A549 (cell line): ENCODE data around the gene OBSCN. TPM values are rescaled to one million over a fixed set of nuclear protein-coding genes. Genes with fewer than 3 reads are reported as not detected.
"Not testable (repeated sequence)": the region's sequence is repeated elsewhere in the genome, so short reads cannot be mapped to it uniquely, and the experiment has no call there.

Source experiments
- ATAC-seq, 2 experiments: fragments of 200-7000 bp in 1 of 2; fragments of >200 bp in 1 of 2; cut with Nextera tagmentation in 1 of 2; cut with Tn5 transposase in 1 of 2; 3 replicates each; pipeline versions ENCODE4 v1.8.0 to v1.9.1; 2018 to 2020; ENCODE audit warnings: mild to moderate bottlenecking in 1 of 2, moderate library complexity in 1 of 2
- CTCF ChIA-PET: fragments of 300-600 bp; sonication (Branson Sonifier 250); formaldehyde crosslinking; extraction: SDS; loops from one replicate; lab custom pipeline; 2021; ENCODE audit warnings: antibody characterized with exemption, inconsistent platforms; lab: Yijun Ruan, JAX
- POLR2A ChIA-PET: fragments of 350-600 bp; formaldehyde crosslinking; extraction: SDS; loops from one replicate; lab custom pipeline; 2021; ENCODE audit warnings: antibody characterized with exemption, inconsistent platforms; lab: Yijun Ruan, JAX
- DNase-seq, 2 experiments: peaks; one replicate each; pipeline versions ENCODE4 v3.0.0 to v3.0.0-alpha.2; 2011 to 2016; ENCODE audit warnings: low read depth in 1 of 2, low spot score in 1 of 2
- FAIRE-seq: peaks from 2 replicates; lab custom pipeline; 2011; peaks lifted over from hg19 to GRCh38; lab: Jason Lieb, UNC
- H3K27ac ChIP-seq, 2 experiments: fragments of >200 bp; sonication (Bioruptor Twin); formaldehyde crosslinking; 3 replicates each; pipeline ENCODE4 v1.5.1; 2016 to 2017
- H3K4me1 ChIP-seq: fragments of >200 bp; sonication (Bioruptor Twin); formaldehyde crosslinking; 3 replicates; pipeline ENCODE4 v1.6.1; 2016
- H3K4me2 ChIP-seq: fragments of >200 bp; sonication (Bioruptor Twin); formaldehyde crosslinking; 3 replicates; pipeline ENCODE4 v1.6.1; 2016
- H3K4me3 ChIP-seq: fragments of >200 bp; sonication (Bioruptor Twin); formaldehyde crosslinking; 3 replicates; pipeline ENCODE4 v1.5.1; 2016
- H3K9me3 ChIP-seq: fragments of >200 bp; sonication (Bioruptor Twin); formaldehyde crosslinking; 3 replicates; pipeline ENCODE4 v1.6.1; 2016
- BHLHE40 ChIP-seq: IDR thresholded peaks from 2 replicates; pipeline ENCODE4 v1.6.1; 2012; ENCODE audit warnings: low read depth, low read length, inconsistent platforms
- EHF ChIP-seq: fragments of 250-450 bp; sonication (Bioruptor Pico); IDR thresholded peaks from 2 replicates; pipeline ENCODE4 v1.5.0; 2020; ENCODE audit warnings: mild to moderate bottlenecking
- HEYL ChIP-seq: fragments of 250-450 bp; sonication (Bioruptor Pico); IDR thresholded peaks from 2 replicates; pipeline ENCODE4 v1.8.0; 2021; ENCODE audit warnings: mild to moderate bottlenecking, moderate library complexity
- HMGXB4 ChIP-seq: fragments of 250-450 bp; sonication (Bioruptor Pico); IDR thresholded peaks from 2 replicates; pipeline ENCODE4 v1.5.0; 2021; ENCODE audit warnings: mild to moderate bottlenecking, moderate library complexity, borderline replicate concordance
- JUNB ChIP-seq: fragments of >200 bp; sonication (Bioruptor Twin); formaldehyde crosslinking; IDR thresholded peaks from 2 replicates; pipeline ENCODE4 v1.6.1; 2016
- MAFK ChIP-seq: fragments of 450-650 bp; IDR thresholded peaks from 2 replicates; pipeline ENCODE4 v1.6.1; 2014; ENCODE audit not compliant: partially characterized antibody
- NR3C1 ChIP-seq: fragments of >200 bp; sonication (Bioruptor Twin); formaldehyde crosslinking; IDR thresholded peaks from 3 replicates; pipeline ENCODE4 v1.6.1; 2017
- POLR2A ChIP-seq: IDR thresholded peaks from 2 replicates; pipeline ENCODE4 v1.6.1; 2012; ENCODE audit warnings: mild to moderate bottlenecking, low read length
- POLR2AphosphoS2 ChIP-seq: conservative IDR thresholded peaks from 2 replicates; pipeline ENCODE4 v1.6.1; 2012; ENCODE audit warnings: low read length, improper control_type of control experiment, inconsistent platforms
- REST ChIP-seq: fragments of 200-600 bp; sonication (generic); IDR thresholded peaks from 2 replicates; pipeline ENCODE4 v1.6.1; 2016; ENCODE audit warnings: antibody characterized with exemption, mild to moderate bottlenecking, moderate library complexity
- TFCP2L1 ChIP-seq: fragments of 250-450 bp; sonication (Bioruptor Pico); IDR thresholded peaks from 2 replicates; pipeline ENCODE4 v1.5.0; 2021; ENCODE audit warnings: mild to moderate bottlenecking
- TP53 ChIP-seq: fragments of 250-450 bp; sonication (Bioruptor Pico); IDR thresholded peaks from 2 replicates; pipeline ENCODE4 v1.5.0; 2021; ENCODE audit warnings: mild to moderate bottlenecking, moderate library complexity
- ZSCAN20 ChIP-seq: fragments of 250-450 bp; sonication (Bioruptor Pico); IDR thresholded peaks from 2 replicates; pipeline ENCODE4 v1.8.0; 2022; ENCODE audit warnings: mild to moderate bottlenecking, moderate library complexity
- WGBS: methylation state at CpG from one replicate; pipeline ENCODE4 v1.1.6; 2017; ENCODE audit errors: missing lambda C conversion rate; 5-methylcytosine and 5-hydroxymethylcytosine counted together
- polyA plus RNA-seq, 4 experiments: library from polyadenylated mRNA; depleted of rRNA in 3 of 4; stranded (reverse); fragments of >200 nt; fragmentation: RNase III in 1 of 4; extraction: RNeasy Plus Mini Kit Qiagen cat#74134 plus additional on column Dnase treatment in 1 of 4; gene quantifications; 2 replicates in 3 of 4; 3 replicates in 1 of 4; pipeline ENCODE4 v1.2.3, GENCODE V29; 2011 to 2017

OBSCN gene
- polyA plus RNA-seq, 2 of the 4 experiments (the other 2 are of a cell fraction): 3.1 to 6.8 TPM

GRCh38 chr1:228219962-228220780, 12.3 kb downstream of the OBSCN start:
- TF ChIP-seq HEYL (CRISPR knock-in tag): no peak
- no peak for TF ChIP-seq POLR2AphosphoS2
- TF ChIP-seq BHLHE40: no peak
- TF ChIP-seq NR3C1: no peak
- no peak for TF ChIP-seq POLR2A
- TF ChIP-seq EHF (CRISPR knock-in tag): no peak
- TF ChIP-seq TFCP2L1 (CRISPR knock-in tag): no peak
- whole genome bisulfite sequencing: 88% methylated on average over 23 of the region's 28 CpGs
- Histone ChIP-seq H3K9me3 (peaks cover 9% of the 10 kb centered on the region), H3K4me1 (no peaks in the 10 kb centered on the region), H3K4me2 (no peak overlapping the region), H3K27ac (no peak overlapping the region), H3K4me3 (no peak overlapping the region)
- no peak for DNase-seq
- no peak for FAIRE-seq
- ChIA-PET CTCF (no interaction called here), POLR2A (no interaction called here)
- no peak for ATAC-seq

GRCh38 chr1:228221097-228221496, 13.3 kb downstream of the OBSCN start:
- H3K4me1 ChIP-seq, ATAC-seq, FAIRE-seq, H3K4me2 ChIP-seq, POLR2A ChIA-PET, H3K27ac ChIP-seq, DNase-seq, H3K4me3 ChIP-seq: not testable (repeated sequence)
- 93% methylated on average over 9 of the region's 9 CpGs for WGBS
- CTCF ChIA-PET: interaction anchor here (0.6 kb wide), 1 partner anchor 42 kb away, joined by 3 read pairs; no protein-coding TSS in a partner anchor
- peaks cover 12% of the 10 kb centered on the region for H3K9me3 ChIP-seq

- H3K4me2 ChIP-seq: no peak overlapping the region
- peaks cover 12% of the 10 kb centered on the region for H3K9me3 ChIP-seq
- H3K27ac ChIP-seq: no peak overlapping the region
- 77% methylated on average over 11 of the region's 11 CpGs for WGBS
- ChIA-PET CTCF (interaction anchor here (1.5 kb wide), 1 partner anchor 9 kb away, joined by 5 read pairs; no protein-coding TSS in a partner anchor), POLR2A (no interaction called here)
- H3K4me1 ChIP-seq: 0 out of 3 replicates have a peak, but pooled peaks cover 3% of the 10 kb centered on the region
- no peak for FAIRE-seq
- no peak for TF ChIP-seq NR3C1
- no peak for TF ChIP-seq ZSCAN20
- no peak for TF ChIP-seq POLR2AphosphoS2
- TF ChIP-seq TFCP2L1 (CRISPR knock-in tag): no peak
- no peak for TF ChIP-seq TP53
- TF ChIP-seq REST: no peak
- TF ChIP-seq JUNB: no peak
- no peak for TF ChIP-seq HMGXB4 (CRISPR knock-in tag)
- no peak for TF ChIP-seq MAFK
- DNase-seq: no peak
- no peak for ATAC-seq
- no peak overlapping the region for H3K4me3 ChIP-seq
Observed at GRCh38 chr1:228222548-228222947, 14.7 kb downstream of the OBSCN start.
